ENCODE measurements around the gene ATP6V0D1.

ATP6V0D1 gene

GRCh38 chr16:67435758-67436164 lies 45.2 kb downstream of the ATP6V0D1 start:
- H3K4me3 Mint-ChIP-seq: no peak overlapping the region
- ATAC-seq (no peak), DNase-seq (no peak)
- peaks cover 6% of the 10 kb centered on the region for H3K36me3 Mint-ChIP-seq (ENCODE audit: low read depth)
- peaks cover 10% of the 10 kb centered on the region for H3K27me3 Mint-ChIP-seq
- peaks cover 11% of the 10 kb centered on the region for H3K4me1 Mint-ChIP-seq
- no peaks in the 10 kb centered on the region for H3K9me3 Mint-ChIP-seq
- no peak overlapping the region for H3K27ac Mint-ChIP-seq

GRCh38 chr16:67433131-67433719 lies 47.7 kb downstream of the ATP6V0D1 start:
- Mint-ChIP-seq H3K4me3 (no peak overlapping the region), H3K27me3 (peaks cover 28% of the 10 kb centered on the region), H3K36me3 (ENCODE audit: low read depth) (peaks cover 3% of the 10 kb centered on the region), H3K27ac (no peak overlapping the region), H3K9me3 (no peaks in the 10 kb centered on the region), H3K4me1 (peaks cover 14% of the 10 kb centered on the region)
- ATAC-seq (no peak), DNase-seq (no peak)

GRCh38 chr16:67432506-67432890 lies 48.5 kb downstream of the ATP6V0D1 start:
- Mint-ChIP-seq H3K9me3 (no peaks in the 10 kb centered on the region), H3K4me1 (peaks cover 10% of the 10 kb centered on the region), H3K4me3 (no peak overlapping the region), H3K36me3 (ENCODE audit: low read depth) (peaks cover 3% of the 10 kb centered on the region), H3K27ac (no peak overlapping the region), H3K27me3 (peaks cover 28% of the 10 kb centered on the region)
- DNase-seq (no peak), ATAC-seq (no peak)

GRCh38 chr16:67431775-67432505 lies 49.0 kb downstream of the ATP6V0D1 start:
- no peak for DNase-seq
- Mint-ChIP-seq H3K27me3 (peaks cover 31% of the 10 kb centered on the region), H3K4me3 (peak overlapping the region; percentile 57), H3K27ac (no peak overlapping the region), H3K9me3 (no peaks in the 10 kb centered on the region), H3K4me1 (peaks cover 10% of the 10 kb centered on the region), H3K36me3 (ENCODE audit: low read depth) (peaks cover under 1% of the 10 kb centered on the region)
- ATAC-seq: no peak

DNA sequence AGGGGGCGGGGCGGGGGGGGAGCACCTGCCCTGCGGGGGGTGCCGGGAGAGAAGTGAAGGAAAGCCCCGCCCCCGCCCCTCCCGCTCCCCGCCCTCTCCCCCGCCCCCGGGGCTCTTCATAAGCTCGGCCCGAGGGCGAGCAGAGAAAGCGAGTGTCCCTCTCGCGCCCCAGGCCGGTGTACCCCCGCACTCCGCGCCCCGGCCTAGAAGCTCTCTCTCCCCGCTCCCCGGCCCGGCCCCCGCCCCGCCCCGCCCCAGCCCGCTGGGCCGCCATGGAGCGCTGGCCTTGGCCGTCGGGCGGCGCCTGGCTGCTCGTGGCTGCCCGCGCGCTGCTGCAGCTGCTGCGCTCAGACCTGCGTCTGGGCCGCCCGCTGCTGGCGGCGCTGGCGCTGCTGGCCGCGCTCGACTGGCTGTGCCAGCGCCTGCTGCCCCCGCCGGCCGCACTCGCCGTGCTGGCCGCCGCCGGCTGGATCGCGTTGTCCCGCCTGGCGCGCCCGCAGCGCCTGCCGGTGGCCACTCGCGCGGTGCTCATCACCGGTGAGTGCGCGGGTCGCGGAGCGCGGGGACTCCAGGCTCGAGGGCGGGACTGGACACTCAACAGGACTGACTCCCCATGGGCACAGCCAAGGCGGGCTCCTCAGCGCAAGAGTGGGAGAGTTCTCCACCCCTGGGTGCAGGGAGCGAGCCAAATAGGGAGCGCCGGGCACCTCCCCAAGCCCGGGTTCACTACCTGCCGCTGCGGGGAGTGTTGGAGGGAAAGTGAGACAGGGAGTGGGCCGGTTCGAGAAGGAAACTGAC lies 49.8 kb downstream of the ATP6V0D1 start, which contains the start of gene HSD11B2:
TSS of gene HSD11B2 (plus strand) at position 145 of the 798 bp plus-strand sequence. CDS start at position 273, 128 bp downstream.
- peaks cover 10% of the 10 kb centered on the region for H3K4me1 Mint-ChIP-seq
- peak within 1 kb of the TSS; percentile 76 for H3K27ac Mint-ChIP-seq
- no peaks in the 10 kb centered on the region for H3K9me3 Mint-ChIP-seq
- no peaks in the 10 kb centered on the region for H3K36me3 Mint-ChIP-seq (ENCODE audit: low read depth)
- H3K4me3 Mint-ChIP-seq: peak within 1 kb of the TSS; percentile 77
- H3K27me3 Mint-ChIP-seq: peaks cover 35% of the 10 kb centered on the region
- ATAC-seq: peak; percentile 34
- peak; percentile 27 for DNase-seq

- Mint-ChIP-seq H3K27me3 (peaks cover 35% of the 10 kb centered on the region), H3K36me3 (ENCODE audit: low read depth) (no peaks in the 10 kb centered on the region), H3K4me1 (peaks cover 10% of the 10 kb centered on the region), H3K27ac (peak overlapping the region; percentile 76), H3K4me3 (peak overlapping the region; percentile 77), H3K9me3 (no peaks in the 10 kb centered on the region)
- peak; percentile 25 for ATAC-seq
- peak; percentile 35 for DNase-seq
Observed at GRCh38 chr16:67430504-67430976, 50.4 kb downstream of the ATP6V0D1 start.

DNA sequence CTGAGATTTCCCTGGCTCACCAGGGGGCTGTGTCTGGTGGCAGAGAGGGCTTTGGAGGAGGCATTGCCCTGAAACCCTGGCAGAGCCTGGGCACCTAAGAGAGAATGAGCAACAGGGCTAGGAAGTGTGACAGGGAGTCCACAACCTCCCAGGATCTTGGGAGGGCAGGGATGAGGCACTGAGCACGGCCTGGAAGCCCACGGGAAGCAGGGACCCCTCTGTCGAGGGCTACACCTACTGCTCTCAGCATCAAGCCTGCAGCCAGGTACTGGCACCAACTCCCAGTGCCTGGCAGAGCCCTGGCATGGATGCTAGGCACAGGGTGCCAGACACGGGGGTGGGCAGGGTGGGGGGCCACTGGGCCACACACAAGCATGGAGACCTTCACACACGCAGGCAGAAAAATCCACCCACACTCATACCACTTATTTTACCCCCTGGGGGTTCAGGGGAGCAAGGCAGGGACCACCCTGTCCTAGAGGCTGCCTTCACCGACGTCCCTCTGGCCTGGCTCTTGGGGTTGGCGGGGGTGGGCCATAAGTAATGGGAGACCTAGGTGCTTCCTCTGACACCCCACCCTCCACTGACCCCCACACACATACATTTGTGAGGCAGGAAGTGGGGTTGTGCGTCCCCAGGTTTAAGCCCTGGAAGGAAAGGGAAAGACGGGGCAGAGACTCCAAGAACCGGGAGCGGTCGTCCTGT lies 51.0 kb downstream of the ATP6V0D1 start:
- no peaks in the 10 kb centered on the region for H3K36me3 Mint-ChIP-seq (ENCODE audit: low read depth)
- H3K27me3 Mint-ChIP-seq: peaks cover 35% of the 10 kb centered on the region
- no peak for DNase-seq
- ATAC-seq: no peak
- peaks cover 10% of the 10 kb centered on the region for H3K4me1 Mint-ChIP-seq
- H3K9me3 Mint-ChIP-seq: no peaks in the 10 kb centered on the region
- H3K4me3 Mint-ChIP-seq: peak overlapping the region; percentile 77
- peak overlapping the region; percentile 76 for H3K27ac Mint-ChIP-seq

DNA sequence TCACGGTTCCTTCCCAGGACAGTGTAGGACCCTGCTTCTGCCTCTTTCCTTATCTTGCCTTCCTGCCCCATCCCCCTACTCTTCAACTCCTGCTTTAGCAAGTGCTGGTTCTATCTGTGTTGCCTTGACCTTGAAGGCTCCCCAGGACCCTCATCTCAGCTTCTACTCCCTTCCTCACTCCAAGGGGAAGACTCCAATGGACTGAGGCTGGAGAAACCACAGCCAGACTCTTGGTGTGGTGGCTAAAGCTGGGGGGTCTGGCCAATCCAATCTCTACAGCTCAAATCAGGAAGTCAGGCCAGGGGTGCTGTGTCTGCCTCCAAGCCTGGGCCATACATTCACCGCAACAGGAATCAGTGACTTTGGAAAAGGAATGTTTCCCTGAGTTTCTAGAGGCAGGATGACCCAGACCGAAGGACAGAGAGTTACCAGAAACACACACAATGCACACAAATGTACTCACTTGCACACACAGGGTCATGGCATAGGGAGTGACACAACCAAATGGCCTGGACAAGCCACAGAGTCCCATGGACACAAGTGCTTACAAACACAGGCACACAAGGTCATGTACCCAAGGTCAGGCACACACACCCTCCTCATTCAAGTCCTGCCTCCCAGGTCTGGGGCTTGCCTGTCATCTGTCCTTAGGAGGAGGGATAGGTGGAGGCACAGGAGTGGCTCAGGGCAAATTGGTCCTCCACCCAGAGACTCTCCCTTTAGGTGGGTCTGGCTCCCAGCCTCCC lies 51.7 kb downstream of the ATP6V0D1 start:
- H3K4me1 Mint-ChIP-seq: peaks cover 10% of the 10 kb centered on the region
- H3K27me3 Mint-ChIP-seq: peaks cover 35% of the 10 kb centered on the region
- no peak overlapping the region for H3K27ac Mint-ChIP-seq
- no peaks in the 10 kb centered on the region for H3K36me3 Mint-ChIP-seq (ENCODE audit: low read depth)
- ATAC-seq (no peak), DNase-seq (no peak)
- peak overlapping the region; percentile 77 for H3K4me3 Mint-ChIP-seq
- H3K9me3 Mint-ChIP-seq: no peaks in the 10 kb centered on the region

GRCh38 chr16:67428146-67428731 lies 52.7 kb downstream of the ATP6V0D1 start:
- ATAC-seq (peak; percentile 55), DNase-seq (peak; percentile 73)
- Mint-ChIP-seq H3K4me1 (peaks cover 10% of the 10 kb centered on the region), H3K4me3 (no peak overlapping the region), H3K27me3 (peaks cover 35% of the 10 kb centered on the region), H3K27ac (no peak overlapping the region), H3K9me3 (no peaks in the 10 kb centered on the region), H3K36me3 (ENCODE audit: low read depth) (no peaks in the 10 kb centered on the region)

- H3K27ac Mint-ChIP-seq: no peak overlapping the region
- ATAC-seq (no peak), DNase-seq (no peak)
- no peak overlapping the region for H3K4me3 Mint-ChIP-seq
- H3K36me3 Mint-ChIP-seq (ENCODE audit: low read depth): no peaks in the 10 kb centered on the region
- H3K9me3 Mint-ChIP-seq: no peaks in the 10 kb centered on the region
- H3K27me3 Mint-ChIP-seq: peaks cover 34% of the 10 kb centered on the region
- H3K4me1 Mint-ChIP-seq: peaks cover 8% of the 10 kb centered on the region
Observed at GRCh38 chr16:67426950-67427349, 54.0 kb downstream of the ATP6V0D1 start.

DNA sequence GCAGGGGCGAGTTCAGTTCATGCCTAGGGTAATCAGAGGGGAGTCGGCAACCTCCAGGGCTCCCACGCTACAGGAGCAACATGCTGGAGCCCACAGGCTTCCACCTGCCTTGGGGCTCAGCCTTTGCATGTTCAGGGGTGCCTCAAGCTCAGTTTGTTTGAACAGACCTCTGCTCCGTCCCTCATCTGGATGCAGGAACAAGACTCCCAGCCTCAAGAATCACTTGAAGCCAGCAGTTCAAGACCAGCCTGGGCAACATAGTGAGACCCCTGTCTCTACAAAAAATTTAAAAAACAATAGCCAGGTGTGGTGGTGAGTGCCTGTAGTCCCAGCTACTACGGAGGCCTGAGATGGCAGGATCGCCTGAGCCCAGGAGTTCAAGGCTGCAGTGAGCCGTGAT lies 54.9 kb downstream of the ATP6V0D1 start:
- Mint-ChIP-seq H3K9me3 (no peaks in the 10 kb centered on the region), H3K4me3 (no peak overlapping the region), H3K27ac (no peak overlapping the region), H3K4me1 (peaks cover 2% of the 10 kb centered on the region), H3K27me3 (peaks cover 29% of the 10 kb centered on the region), H3K36me3 (ENCODE audit: low read depth) (no peaks in the 10 kb centered on the region)
- DNase-seq (no peak), ATAC-seq (no peak)

- ATAC-seq: no peak
Observed at GRCh38 chr16:67425580-67425979, 55.4 kb downstream of the ATP6V0D1 start.

DNA sequence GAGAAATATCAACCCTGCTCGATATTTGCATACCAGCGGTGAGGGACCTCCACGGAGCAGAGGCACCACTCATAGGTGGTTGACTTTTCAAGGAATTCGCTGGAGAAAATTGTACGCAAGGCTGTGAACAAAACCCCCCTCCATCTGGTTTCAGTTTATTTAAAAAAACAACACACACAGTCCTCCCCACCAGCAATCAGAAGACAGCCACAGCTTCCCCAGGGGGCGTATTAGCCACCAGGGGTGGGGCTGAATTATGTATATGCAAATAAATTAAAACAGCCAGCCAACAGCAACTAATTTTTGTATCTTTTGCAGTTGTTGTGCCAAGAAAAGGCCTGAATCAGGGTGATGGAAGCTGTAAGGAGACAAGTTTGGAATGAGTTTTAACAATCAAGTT lies 55.9 kb downstream of the ATP6V0D1 start:
- Mint-ChIP-seq H3K4me3 (no peak overlapping the region), H3K27me3 (peaks cover 25% of the 10 kb centered on the region), H3K9me3 (no peaks in the 10 kb centered on the region), H3K36me3 (ENCODE audit: low read depth) (no peaks in the 10 kb centered on the region), H3K27ac (no peak overlapping the region), H3K4me1 (peaks cover 2% of the 10 kb centered on the region)
- ATAC-seq (no peak), DNase-seq (no peak)

More at GRCh38 chr16:67425580-67425979, 55.4 kb downstream of the ATP6V0D1 start:
- Mint-ChIP-seq H3K36me3 (ENCODE audit: low read depth) (no peaks in the 10 kb centered on the region), H3K9me3 (no peaks in the 10 kb centered on the region), H3K27ac (no peak overlapping the region), H3K27me3 (peaks cover 29% of the 10 kb centered on the region), H3K4me1 (peaks cover 2% of the 10 kb centered on the region), H3K4me3 (no peak overlapping the region)
- no peak for DNase-seq
